Neural crest cell (in vitro differentiated cells): Measurements from ENCODE around the gene NEK5. TPM values are rescaled to one million over a fixed set of nuclear protein-coding genes. Genes with fewer than 3 reads are reported as not detected.
"Not testable (repeated sequence)": the region's sequence is repeated elsewhere in the genome, so short reads cannot be mapped to it uniquely, and the experiment has no call there.

Experiments
- DNase-seq: peaks from one replicate; pipeline ENCODE4 v3.0.0; 2021; ENCODE audit warnings: low read depth, mixed read lengths, low spot score
- H3K27ac Mint-ChIP-seq: one replicate; pipeline ENCODE4 v1.8.0; 2021; ENCODE audit warnings: mild to moderate bottlenecking, mixed read lengths; ENCODE audit not compliant: unreplicated experiment
- H3K27me3 Mint-ChIP-seq: 2 replicates; pipeline ENCODE4 v1.8.0; 2021; ENCODE audit warnings: low read depth, mild to moderate bottlenecking, mixed read lengths
- H3K36me3 Mint-ChIP-seq: 2 replicates; pipeline ENCODE4 v1.8.0; 2021; ENCODE audit warnings: low read depth, mild to moderate bottlenecking, mixed read lengths
- H3K4me1 Mint-ChIP-seq: 2 replicates; pipeline ENCODE4 v1.8.0; 2021; ENCODE audit warnings: mixed read lengths
- H3K4me3 Mint-ChIP-seq: one replicate; pipeline ENCODE4 v1.8.0; 2021; ENCODE audit warnings: mild to moderate bottlenecking, mixed read lengths
- H3K9me3 Mint-ChIP-seq: 2 replicates; pipeline ENCODE4 v1.8.0; 2021; ENCODE audit warnings: mixed read lengths
- total RNA-seq: library from RNA; stranded (reverse); gene quantifications from 2 replicates; pipeline ENCODE4 v1.2.1, GENCODE V29; 2021
- TF ChIP-seq, protein P1 (sequence below): fragments of 200-600 bp; sonication (generic); conservative IDR thresholded peaks from 2 replicates; pipeline ENCODE4 v1.5.0; 2021; ENCODE audit warnings: antibody characterized with exemption, mild to moderate bottlenecking

NEK5 gene
- total RNA-seq, 1 donor from 2014 or later, result 0.12 TPM

GRCh38 chr13:52034616-52035226, 94.2 kb downstream of the NEK5 start:
- H3K4me1 Mint-ChIP-seq, result peaks cover 5% of the 10 kb centered on the region
- H3K27me3 Mint-ChIP-seq, result no peaks in the 10 kb centered on the region
- peaks cover 3% of the 10 kb centered on the region for H3K9me3 Mint-ChIP-seq
- no peak overlapping the region for H3K27ac Mint-ChIP-seq
- DNase-seq, result no peak
- no peak overlapping the region for H3K4me3 Mint-ChIP-seq
- TF ChIP-seq, protein P1, sequence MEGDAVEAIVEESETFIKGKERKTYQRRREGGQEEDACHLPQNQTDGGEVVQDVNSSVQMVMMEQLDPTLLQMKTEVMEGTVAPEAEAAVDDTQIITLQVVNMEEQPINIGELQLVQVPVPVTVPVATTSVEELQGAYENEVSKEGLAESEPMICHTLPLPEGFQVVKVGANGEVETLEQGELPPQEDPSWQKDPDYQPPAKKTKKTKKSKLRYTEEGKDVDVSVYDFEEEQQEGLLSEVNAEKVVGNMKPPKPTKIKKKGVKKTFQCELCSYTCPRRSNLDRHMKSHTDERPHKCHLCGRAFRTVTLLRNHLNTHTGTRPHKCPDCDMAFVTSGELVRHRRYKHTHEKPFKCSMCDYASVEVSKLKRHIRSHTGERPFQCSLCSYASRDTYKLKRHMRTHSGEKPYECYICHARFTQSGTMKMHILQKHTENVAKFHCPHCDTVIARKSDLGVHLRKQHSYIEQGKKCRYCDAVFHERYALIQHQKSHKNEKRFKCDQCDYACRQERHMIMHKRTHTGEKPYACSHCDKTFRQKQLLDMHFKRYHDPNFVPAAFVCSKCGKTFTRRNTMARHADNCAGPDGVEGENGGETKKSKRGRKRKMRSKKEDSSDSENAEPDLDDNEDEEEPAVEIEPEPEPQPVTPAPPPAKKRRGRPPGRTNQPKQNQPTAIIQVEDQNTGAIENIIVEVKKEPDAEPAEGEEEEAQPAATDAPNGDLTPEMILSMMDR, result no peak
- peaks cover 15% of the 10 kb centered on the region for H3K36me3 Mint-ChIP-seq

- Mint-ChIP-seq H3K4me1 (peaks cover 5% of the 10 kb centered on the region), H3K27ac (no peak overlapping the region), H3K9me3 (peaks cover 3% of the 10 kb centered on the region), H3K4me3 (no peak overlapping the region), H3K27me3 (no peaks in the 10 kb centered on the region), H3K36me3 (peaks cover 28% of the 10 kb centered on the region)
- TF ChIP-seq, protein P1, result no peak
- DNase-seq, result no peak
These were observed 95.8 kb downstream of the NEK5 start for GRCh38 chr13:52033039-52033438.

DNA sequence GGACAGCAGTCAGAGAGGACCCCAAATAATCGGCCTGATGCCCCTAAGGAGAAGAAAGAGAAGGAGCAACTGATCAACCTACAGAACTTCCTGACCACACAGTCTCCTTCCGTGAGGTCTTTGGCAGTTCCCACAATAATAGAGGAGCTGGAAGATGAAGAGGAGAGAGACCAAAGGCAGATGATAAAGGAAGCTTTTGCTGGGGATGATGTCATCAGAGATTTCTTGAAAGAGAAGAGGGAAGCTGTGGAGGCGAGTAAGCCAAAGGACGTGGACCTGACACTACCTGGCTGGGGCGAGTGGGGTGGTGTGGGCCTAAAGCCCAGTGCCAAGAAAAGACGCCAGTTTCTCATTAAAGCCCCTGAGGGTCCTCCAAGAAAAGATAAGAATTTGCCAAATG, 98.5 kb downstream of the NEK5 start:
- Mint-ChIP-seq H3K27ac (peak overlapping the region; percentile 53), H3K9me3 (peaks cover 11% of the 10 kb centered on the region), H3K36me3 (peaks cover 50% of the 10 kb centered on the region)
- H3K4me3 Mint-ChIP-seq, H3K27me3 Mint-ChIP-seq, H3K4me1 Mint-ChIP-seq, DNase-seq: not testable (repeated sequence)

DNA sequence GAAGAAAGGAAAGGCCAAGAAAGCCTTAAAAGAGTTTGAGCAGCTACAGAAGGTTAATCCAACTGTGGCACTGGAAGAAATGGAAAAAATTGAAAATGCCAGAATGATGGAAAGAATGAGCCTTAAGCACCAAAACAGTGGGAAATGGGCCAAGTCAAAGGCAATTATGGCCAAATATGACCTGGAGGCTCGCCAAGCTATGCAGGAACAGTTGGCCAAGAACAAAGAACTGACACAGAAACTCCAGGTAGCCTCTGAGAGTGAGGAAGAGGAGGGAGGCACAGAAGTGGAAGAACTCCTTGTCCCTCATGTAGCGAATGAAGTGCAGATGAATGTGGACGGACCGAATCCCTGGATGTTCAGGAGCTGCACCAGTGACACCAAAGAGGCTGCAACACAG, 99.3 kb downstream of the NEK5 start:
- TF ChIP-seq, protein P1, result no peak
- DNase-seq, result no peak
- Mint-ChIP-seq H3K36me3 (peaks cover 56% of the 10 kb centered on the region), H3K27ac (no peak overlapping the region), H3K4me1 (peaks cover 5% of the 10 kb centered on the region), H3K4me3 (no peak overlapping the region), H3K9me3 (peaks cover 11% of the 10 kb centered on the region), H3K27me3 (no peaks in the 10 kb centered on the region)

GRCh38 chr13:52027832-52028231, 101.0 kb downstream of the NEK5 start:
- H3K36me3 Mint-ChIP-seq, result peaks cover 59% of the 10 kb centered on the region
- DNase-seq, result no peak
- peaks cover 11% of the 10 kb centered on the region for H3K9me3 Mint-ChIP-seq
- H3K27me3 Mint-ChIP-seq, result no peaks in the 10 kb centered on the region
- H3K27ac Mint-ChIP-seq, result no peak overlapping the region
- no peak overlapping the region for H3K4me3 Mint-ChIP-seq
- TF ChIP-seq, protein P1, result no peak
- peaks cover 5% of the 10 kb centered on the region for H3K4me1 Mint-ChIP-seq

DNA sequence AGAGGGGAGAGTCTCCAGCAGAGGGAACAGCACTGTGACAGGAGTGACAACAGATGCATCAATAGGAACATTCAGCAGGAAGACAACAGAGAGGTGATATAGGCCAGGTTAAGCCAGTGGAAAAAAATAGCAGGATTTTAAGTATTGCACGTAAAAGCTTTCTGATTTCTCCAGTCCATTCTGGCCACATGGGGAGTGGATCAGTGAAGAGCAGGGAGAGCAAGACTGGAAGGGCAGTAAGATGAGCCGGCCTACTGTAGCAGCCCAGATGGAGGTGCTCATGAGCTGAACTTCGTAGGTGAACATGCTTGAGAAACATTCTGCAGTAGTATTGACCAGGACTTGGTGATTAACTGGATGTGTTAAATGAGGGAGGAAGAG, 102.6 kb downstream of the NEK5 start:
- H3K4me3 Mint-ChIP-seq, result no peak overlapping the region
- peaks cover 63% of the 10 kb centered on the region for H3K36me3 Mint-ChIP-seq
- no peaks in the 10 kb centered on the region for H3K27me3 Mint-ChIP-seq
- peaks cover 11% of the 10 kb centered on the region for H3K9me3 Mint-ChIP-seq
- no peaks in the 10 kb centered on the region for H3K4me1 Mint-ChIP-seq
- H3K27ac Mint-ChIP-seq, result no peak overlapping the region
- no peak for DNase-seq
- TF ChIP-seq, protein P1, result no peak
